Stimulated activated CD4-positive, alpha-beta T cell treated with anti-CD3 and anti-CD28 coated beads, TNF-alpha, amount 100 ng/mL, for 4 hours (primary cell): ENCODE results near the gene TTL.
"Not testable (repeated sequence)": the region's sequence is repeated elsewhere in the genome, so short reads cannot be mapped to it uniquely, and the experiment has no call there.

Experiments
- DNase-seq, 3 experiments: peaks; one replicate each; pipeline ENCODE4 v3.0.0-alpha.2; 2020; ENCODE audit warnings: low read depth in 3 of 3

The TTL gene

GRCh38 chr2:112481528-112482233 is at the start of gene TTL:
Gene TTL (plus strand): TSS chr2:112482156. CDS start chr2:112482345, 189 bp downstream.
- DNase-seq, result peak; percentile 62 to 76 (median 64)

- not testable (repeated sequence) for DNase-seq
Observed at GRCh38 chr2:112432390-112432734, 49.6 kb upstream of the TTL start.

- DNase-seq, result peak in 1 of 3 experiments; percentile 29
Observed at GRCh38 chr2:112432735-112433479, 49.0 kb upstream of the TTL start.

GRCh38 chr2:112433480-112433879 is 48.5 kb upstream of the TTL start, which contains the start of gene RGPD8:
Gene RGPD8 (minus strand): TSS chr2:112433645. CDS start chr2:112433453, 192 bp downstream.
- DNase-seq, result peak; percentile 67 to 76 (median 75)

GRCh38 chr2:112433932-112434730 is 47.8 kb upstream of the TTL start:
- DNase-seq, result no peak

GRCh38 chr2:112434890-112435715 is 46.9 kb upstream of the TTL start:
- not testable (repeated sequence) for DNase-seq

- DNase-seq, result not testable (repeated sequence)
Observed at GRCh38 chr2:112435716-112436431, 46.1 kb upstream of the TTL start.

GRCh38 chr2:112436993-112437392 is 45.0 kb upstream of the TTL start:
- DNase-seq, result not testable (repeated sequence)

- DNase-seq, result not testable (repeated sequence)
Observed at GRCh38 chr2:112437405-112437831, 44.5 kb upstream of the TTL start.

- not testable (repeated sequence) for DNase-seq
Observed at GRCh38 chr2:112438603-112439261, 43.2 kb upstream of the TTL start.

- DNase-seq, result not testable (repeated sequence)
Observed at GRCh38 chr2:112444256-112444655, 37.7 kb upstream of the TTL start.

GRCh38 chr2:112449854-112450253 is 32.1 kb upstream of the TTL start:
- DNase-seq, result no peak

GRCh38 chr2:112451317-112451716 is 30.6 kb upstream of the TTL start:
- no peak for DNase-seq

- DNase-seq, result no peak
Observed at GRCh38 chr2:112454586-112454985, 27.4 kb upstream of the TTL start.

GRCh38 chr2:112459372-112459771 is 22.6 kb upstream of the TTL start:
- DNase-seq, result no peak

GRCh38 chr2:112462178-112462577 is 19.8 kb upstream of the TTL start:
- no peak for DNase-seq

- DNase-seq, result no peak
Observed at GRCh38 chr2:112463256-112463655, 18.7 kb upstream of the TTL start.

- DNase-seq, result no peak
Observed at GRCh38 chr2:112465382-112465781, 16.6 kb upstream of the TTL start.

GRCh38 chr2:112472547-112473263 is 9.3 kb upstream of the TTL start:
- DNase-seq, result no peak
